ENCODE measurements around the gene GFER. TPM values are rescaled to one million over a fixed set of nuclear protein-coding genes. Genes with fewer than 3 reads are reported as not detected.

The GFER gene
- total and polyA plus RNA-seq, 9 of the 15 experiments (the other 6 are each of a cell fraction or from before 2014, with no cell fraction given), result 4.3 to 53.7 (median 19.8) TPM

GRCh38 chr16:1965396-1966001, 18.5 kb upstream of the GFER start (continued):
- TF ChIP-seq E2F8 (IDR thresholded peaks at IDR 0.05; ENCODE audit: low read depth, partially characterized antibody) (no peak), STAT5B (CRISPR knock-in tag; IDR thresholded peaks at IDR 0.05) (no peak), EGR1 (conservative IDR thresholded peaks at IDR 0.05) (peak; percentile 32), ZNF551 (CRISPR knock-in tag; IDR thresholded peaks at IDR 0.05) (no peak), SLC30A9 (CRISPR knock-in tag; IDR thresholded peaks at IDR 0.05) (no peak), THAP12 (CRISPR knock-in tag; IDR thresholded peaks at IDR 0.05) (no peak), MLLT1 (IDR thresholded peaks at IDR 0.05) (no peak), ATF6 (CRISPR knock-in tag; IDR thresholded peaks at IDR 0.05) (no peak), CCAR2 (IDR thresholded peaks at IDR 0.05; ENCODE audit: low read depth, low read length) (no peak), HOXB6 (CRISPR knock-in tag; IDR thresholded peaks at IDR 0.05; ENCODE audit: borderline replicate concordance) (no peak), SMAD1 (IDR thresholded peaks at IDR 0.05; ENCODE audit: low read depth, low read length, partially characterized antibody) (no peak), NFIC (IDR thresholded peaks at IDR 0.05) (no peak), ESRRA (IDR thresholded peaks at IDR 0.05; ENCODE audit: borderline replicate concordance, low read depth) (no peak), MEF2A (IDR thresholded peaks at IDR 0.05; ENCODE audit: control insufficient read depth, low read depth, low read length) (no peak), ZC3H4 (CRISPR knock-in tag; IDR thresholded peaks at IDR 0.05; ENCODE audit: borderline replicate concordance) (0 out of 2 replicates have a peak, but pooled peaks have one; percentile 71), SMARCB1 (IDR thresholded peaks at IDR 0.05; ENCODE audit: insufficient read length, low read depth) (no peak), GATAD2A (IDR thresholded peaks at IDR 0.05) (no peak)
- TF ChIP-seq, protein P1, sequence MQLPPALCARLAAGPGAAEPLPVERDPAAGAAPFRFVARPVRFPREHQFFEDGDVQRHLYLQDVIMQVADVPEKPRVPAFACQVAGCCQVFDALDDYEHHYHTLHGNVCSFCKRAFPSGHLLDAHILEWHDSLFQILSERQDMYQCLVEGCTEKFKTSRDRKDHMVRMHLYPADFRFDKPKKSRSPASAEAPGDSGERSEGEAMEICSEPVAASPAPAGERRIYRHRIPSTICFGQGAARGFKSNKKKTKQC (CRISPR knock-in tag; IDR thresholded peaks at IDR 0.05), result no peak
